NCI-H82 treated with DMSO at 0.1 percent for 48 hours (cell line): ENCODE measurements around the gene APP.
"Not testable (repeated sequence)": the region's sequence is repeated elsewhere in the genome, so short reads cannot be mapped to it uniquely, and the experiment has no call there.

ENCODE experiments used
- DNase-seq: peaks from one replicate; lab custom pipeline; 2025; ENCODE audit not compliant: unreplicated experiment; lab: John Stamatoyannopoulos, UW

The APP gene

DNA sequence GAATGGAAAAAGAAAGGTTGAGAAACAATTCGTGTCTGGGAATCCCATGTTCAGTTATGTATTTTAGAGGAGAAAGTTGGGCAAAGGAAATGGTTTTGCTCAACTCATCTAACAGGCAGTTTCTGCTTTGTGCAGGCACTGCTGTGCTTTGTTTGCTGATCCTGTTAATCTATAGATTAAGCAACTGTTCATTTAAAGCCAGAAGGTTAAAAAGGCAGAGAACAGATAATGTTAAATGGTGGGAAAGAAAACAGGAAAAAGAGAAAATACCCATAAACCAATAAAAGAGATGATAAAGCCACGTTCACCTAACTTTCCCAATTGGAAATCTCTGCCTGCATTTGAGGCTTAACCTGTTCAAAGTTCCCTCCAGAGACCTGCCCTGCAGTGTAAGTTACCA is 70.0 kb downstream of the APP start:
- peak; percentile 29 for DNase-seq

- no peak for DNase-seq
Measured at GRCh38 chr21:26099610-26100219, 70.9 kb downstream of the APP start.

DNA sequence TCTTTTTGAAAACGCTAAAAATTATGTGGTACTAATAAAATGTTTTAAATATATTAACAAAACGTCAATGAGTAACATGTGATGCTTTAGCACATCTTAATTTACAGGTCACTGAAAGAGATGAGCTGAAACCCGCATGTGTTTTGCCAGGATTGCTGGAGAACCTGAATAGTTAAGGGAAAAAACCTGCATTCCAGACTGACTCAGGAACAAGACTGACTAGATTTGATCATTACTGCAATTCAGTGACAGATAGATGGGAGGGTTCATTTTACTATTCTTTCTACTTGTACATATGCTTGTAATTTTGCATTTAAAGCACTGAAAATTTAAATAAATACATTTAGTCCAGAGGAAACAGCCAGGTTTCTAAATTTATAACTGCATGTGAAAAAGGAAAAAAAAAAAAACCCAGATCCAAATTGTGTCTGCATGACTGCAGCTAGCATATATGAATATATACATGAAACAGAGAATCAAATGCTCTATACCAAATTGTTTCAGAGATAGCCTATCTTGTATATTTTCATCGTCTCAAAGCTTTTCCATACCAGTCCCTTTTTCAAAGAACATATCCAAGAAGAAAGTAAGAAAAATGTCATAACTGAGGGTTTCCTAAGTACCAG is 71.7 kb downstream of the APP start:
- DNase-seq = no peak

DNA sequence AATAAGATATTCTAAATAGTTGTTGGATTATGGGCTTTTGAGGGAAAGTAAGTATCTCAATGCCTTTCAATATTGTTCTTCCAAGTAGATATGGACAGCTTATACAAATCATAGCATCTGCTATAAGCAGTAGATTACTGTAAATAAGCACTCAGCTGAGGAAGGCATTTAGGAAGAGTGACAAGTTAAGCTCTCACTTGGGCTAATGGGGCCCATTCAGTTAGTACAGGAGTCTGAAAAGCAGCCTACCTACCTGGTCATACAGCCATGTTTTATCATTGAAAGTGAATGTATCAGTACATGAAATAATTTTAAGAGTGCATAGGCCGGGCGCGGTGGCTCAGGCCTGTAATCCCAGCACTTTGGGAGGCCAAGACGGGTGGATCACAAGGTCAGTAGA is 73.1 kb downstream of the APP start:
- peak; percentile 51 for DNase-seq

GRCh38 chr21:26096494-26097371 is 73.8 kb downstream of the APP start:
- peak; percentile 19 for DNase-seq

DNA sequence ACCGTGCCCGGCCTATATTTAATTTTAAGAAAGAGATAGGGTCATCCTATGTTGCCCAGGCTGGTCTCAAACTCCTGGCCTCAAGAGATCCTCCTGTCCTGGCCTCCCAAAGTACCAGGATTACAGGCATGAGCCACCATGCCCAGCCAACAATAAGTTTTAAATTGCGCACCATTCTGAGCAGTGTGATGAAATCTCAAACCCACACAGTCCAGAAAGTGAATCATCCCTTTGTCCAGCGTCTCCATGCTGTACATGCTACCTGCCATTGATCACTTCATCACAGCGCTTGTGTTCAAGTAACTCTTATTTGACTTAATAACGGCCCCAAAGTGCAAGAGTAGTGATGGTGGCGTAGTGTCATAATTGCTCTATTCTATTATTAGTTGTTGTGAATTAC is 75.4 kb downstream of the APP start:
- no peak for DNase-seq

DNA sequence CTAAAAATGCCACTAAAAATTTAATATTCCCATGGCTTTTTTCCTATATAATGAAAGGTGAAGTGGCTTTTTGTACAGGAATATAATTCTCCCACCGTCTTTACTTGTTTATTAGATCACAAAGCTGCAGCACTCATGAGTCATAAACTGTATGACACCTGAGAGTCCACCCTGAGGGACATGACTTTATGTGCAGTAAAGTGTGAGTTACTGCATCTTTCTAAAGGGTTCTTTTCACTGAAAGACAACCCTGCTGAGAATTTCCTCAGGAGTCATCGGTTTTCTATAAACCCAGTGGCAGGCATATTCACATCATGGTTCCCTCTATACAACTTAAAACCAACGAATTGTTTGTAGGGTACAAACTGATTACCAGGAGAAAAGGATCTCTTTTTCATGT is 77.4 kb downstream of the APP start:
- DNase-seq = no peak

DNA sequence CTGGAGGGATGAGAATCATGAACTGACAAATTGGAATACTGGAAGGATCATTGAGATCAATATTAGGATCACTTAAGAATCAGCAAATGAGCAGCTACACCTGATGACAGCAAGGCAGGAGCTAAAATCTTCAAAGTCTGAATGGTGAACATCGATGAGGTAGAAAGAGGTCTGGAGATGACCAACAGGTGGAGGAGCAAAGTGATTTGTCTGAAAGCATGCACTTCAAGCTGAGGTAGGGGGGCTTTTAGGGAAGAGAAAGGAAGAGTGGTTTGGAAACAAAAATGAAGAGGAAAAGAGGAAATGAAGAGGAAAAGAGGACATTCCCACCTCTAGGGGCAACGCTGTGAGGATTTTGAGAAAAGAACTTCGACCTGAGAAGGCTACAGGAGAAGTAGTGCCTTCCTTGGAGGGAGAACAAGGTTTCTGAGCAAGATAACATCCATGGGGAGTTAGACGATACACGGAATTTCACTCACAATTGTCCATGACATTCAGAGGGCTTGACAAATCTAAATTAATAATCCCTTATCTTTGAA is 79.0 kb downstream of the APP start:
- DNase-seq = no peak

DNA sequence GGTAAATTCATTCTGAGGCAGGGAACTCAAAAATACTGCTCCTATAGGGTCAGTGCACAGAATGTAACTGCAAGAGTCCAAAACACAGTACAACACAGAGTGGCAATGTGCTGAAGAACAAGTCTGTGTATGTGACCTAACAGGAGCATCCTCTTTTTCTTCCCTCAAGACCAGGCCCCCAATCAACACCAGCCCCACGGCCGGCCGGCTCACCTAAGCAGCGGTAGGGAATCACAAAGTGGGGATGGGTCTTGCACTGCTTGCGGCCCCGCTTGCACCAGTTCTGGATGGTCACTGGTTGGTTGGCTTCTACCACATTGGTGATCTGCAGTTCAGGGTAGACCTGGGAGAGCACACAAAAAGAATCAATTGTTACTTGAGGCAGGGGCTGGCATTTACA is 80.8 kb downstream of the APP start:
- no peak for DNase-seq

GRCh38 chr21:26087223-26087918 is 83.2 kb downstream of the APP start:
- DNase-seq = no peak

- no peak for DNase-seq
Measured at GRCh38 chr21:26085882-26086281, 84.7 kb downstream of the APP start.

GRCh38 chr21:26085127-26085526 is 85.4 kb downstream of the APP start:
- DNase-seq = no peak

DNA sequence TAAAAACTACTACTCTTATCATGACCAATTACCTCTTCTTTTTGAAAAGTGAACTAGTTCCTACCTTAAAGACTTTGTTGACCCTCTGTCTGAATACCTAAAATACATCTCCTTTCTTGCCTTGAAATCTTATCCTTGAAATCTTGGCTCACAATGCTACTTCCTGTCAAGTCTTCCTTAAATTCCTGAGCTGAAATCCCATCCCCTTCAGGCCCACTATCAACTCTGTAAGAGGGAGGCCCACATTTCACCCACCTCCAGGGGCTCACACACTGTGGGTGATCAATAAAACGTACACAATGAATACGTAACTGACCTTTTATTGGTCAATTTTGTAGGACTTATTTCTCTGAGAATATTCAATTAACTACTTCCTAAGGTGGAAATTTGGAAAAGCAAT is 88.0 kb downstream of the APP start:
- DNase-seq = no peak

- not testable (repeated sequence) for DNase-seq
Measured at GRCh38 chr21:26081175-26081760, 89.3 kb downstream of the APP start.

GRCh38 chr21:26080211-26080610 is 90.4 kb downstream of the APP start:
- DNase-seq = no peak

- no peak for DNase-seq
Measured at GRCh38 chr21:26079366-26079765, 91.2 kb downstream of the APP start.

DNA sequence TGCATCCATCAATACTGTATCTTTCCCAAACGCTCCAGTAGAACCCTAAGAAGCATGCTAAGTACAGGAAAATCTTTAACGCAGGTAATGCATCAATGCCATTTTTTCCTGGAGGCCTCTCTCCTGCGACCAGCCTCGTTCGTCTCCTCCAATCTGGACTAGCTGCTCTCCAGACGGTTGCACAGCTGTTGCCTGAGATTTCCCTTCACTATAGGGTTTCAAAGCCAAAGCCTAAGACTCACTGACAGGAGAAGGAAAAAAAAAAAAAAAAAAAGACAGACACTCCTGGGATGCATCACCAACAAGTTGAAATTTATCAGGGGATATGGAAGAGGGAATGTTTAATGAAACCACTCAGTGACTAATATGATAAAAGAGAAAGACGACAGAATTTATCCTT is 93.0 kb downstream of the APP start:
- peak; percentile 84 for DNase-seq

DNA sequence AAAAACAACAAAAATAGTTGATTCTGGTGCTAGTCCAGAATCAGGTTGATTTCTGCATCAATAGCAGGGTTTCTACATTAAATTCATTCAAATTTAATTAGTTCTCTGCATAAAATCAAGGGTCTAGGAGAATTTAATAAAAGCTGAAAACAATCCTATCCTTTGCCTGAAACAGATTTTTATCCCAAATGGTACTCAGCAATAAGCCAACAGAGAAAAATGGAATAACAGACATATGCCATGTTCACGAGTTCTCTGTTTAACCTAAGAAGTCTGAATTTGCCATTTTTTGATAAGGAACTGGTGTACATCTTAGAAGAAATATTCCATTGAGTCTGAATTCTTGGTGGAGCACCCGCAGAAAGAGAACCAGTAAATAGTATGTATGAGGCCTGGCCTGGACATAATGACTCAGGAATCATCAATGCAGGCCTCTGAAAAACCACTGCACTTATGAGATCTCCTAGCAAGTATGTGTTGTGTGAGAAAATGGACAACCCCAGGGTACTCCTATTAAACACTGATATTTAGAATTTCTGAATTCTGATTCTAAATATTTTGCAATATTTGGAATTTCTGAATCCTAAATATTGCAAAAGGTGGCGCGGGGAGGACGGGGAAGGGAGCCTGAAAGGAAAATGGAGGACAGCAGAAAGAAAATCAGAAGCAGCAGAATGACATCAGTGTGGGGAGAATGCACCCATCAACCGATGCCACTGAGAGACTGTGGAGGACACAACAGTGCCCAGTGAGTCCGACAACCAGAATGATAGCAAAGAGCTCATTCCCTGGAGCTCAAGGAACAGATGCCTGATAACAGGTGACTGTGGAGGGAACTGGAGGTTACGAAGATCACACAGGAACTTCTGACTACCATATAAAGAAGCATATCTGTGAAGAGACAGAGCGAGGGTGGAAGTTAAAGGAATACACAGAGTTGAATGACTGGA is 97.6 kb downstream of the APP start:
- DNase-seq = no peak

GRCh38 chr21:26070822-26071425 is 99.6 kb downstream of the APP start:
- DNase-seq = no peak
